GM12874 (cell line): ENCODE results near the gene ECEL1.

Experiments
- TF ChIP-seq, protein P1 (sequence below): IDR thresholded peaks from 2 replicates; pipeline ENCODE4 v1.5.1; 2011; ENCODE audit warnings: low read depth, mild to moderate bottlenecking, control low read depth, low read length, moderate library complexity; ENCODE audit not compliant: insufficient read depth

Gene ECEL1

DNA sequence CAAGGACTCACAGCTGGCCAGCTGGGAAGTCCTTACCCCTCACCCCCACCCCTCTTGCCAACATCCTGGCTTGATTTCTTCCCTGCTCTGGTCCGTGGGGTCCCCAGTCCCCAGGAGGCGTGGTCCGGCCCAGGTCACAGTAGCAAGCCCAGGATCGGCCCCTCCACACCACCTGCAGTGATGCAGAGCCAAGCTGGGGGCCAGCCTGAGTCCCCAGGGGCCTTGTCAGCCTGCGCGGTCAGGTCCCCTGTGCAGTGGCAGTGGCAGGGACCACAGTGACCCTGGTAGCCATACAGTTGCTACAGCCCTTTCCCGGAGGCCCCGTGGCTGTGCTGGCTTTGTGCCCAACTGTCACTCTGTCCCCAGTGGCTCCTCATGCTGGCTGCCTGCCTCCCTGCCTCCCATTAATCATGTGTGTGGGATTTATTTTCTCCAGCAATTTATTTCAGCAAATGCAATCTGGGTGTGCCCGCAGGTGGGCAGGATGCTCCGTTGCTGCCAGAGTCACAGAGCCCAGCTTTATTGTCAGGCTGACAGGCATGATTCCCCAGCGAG, 23.8 kb upstream of the ECEL1 start:
- TF ChIP-seq, protein P1, sequence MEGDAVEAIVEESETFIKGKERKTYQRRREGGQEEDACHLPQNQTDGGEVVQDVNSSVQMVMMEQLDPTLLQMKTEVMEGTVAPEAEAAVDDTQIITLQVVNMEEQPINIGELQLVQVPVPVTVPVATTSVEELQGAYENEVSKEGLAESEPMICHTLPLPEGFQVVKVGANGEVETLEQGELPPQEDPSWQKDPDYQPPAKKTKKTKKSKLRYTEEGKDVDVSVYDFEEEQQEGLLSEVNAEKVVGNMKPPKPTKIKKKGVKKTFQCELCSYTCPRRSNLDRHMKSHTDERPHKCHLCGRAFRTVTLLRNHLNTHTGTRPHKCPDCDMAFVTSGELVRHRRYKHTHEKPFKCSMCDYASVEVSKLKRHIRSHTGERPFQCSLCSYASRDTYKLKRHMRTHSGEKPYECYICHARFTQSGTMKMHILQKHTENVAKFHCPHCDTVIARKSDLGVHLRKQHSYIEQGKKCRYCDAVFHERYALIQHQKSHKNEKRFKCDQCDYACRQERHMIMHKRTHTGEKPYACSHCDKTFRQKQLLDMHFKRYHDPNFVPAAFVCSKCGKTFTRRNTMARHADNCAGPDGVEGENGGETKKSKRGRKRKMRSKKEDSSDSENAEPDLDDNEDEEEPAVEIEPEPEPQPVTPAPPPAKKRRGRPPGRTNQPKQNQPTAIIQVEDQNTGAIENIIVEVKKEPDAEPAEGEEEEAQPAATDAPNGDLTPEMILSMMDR, result no peak

DNA sequence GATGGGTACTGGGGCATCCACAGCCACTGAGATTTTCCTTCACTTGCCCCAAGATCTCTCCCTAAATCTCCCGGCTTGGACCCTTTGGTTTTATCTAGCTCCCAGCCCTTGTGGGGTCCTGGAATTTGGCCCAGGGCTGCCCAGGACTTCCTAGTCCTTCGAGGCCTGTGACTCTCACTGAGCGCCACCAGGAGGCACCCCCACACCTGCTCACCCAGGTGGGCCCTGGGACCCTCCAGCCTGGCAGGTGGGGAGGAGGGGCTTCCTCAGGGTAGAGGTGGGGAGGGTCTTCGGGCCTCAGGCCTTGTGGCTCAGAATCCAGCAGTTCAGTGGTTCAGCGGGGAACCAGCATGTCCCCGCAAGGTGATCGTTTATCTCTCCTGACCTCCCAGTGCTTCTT, 20.6 kb upstream of the ECEL1 start:
- TF ChIP-seq, protein P1, result no peak

DNA sequence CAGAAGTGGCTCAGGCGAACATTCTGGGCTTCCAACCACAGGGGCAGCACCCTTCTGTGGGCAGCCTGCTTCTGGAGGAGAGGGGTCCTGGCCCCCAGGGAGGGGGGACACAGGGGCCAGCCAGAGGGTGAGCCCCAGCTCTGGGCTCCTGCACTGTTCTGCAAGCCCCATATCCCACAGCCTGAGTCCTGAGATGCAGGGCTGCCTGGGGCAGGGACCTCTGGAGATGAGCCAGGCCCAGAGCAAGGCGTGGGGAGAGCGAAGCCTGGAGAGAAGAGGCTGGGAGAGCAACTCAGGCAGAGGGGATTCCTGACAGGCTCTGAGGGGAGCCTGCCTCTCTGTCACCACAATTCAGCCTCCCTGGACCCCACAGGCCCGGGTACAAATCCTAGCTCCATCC, 19.1 kb upstream of the ECEL1 start:
- TF ChIP-seq, protein P1, result no peak

DNA sequence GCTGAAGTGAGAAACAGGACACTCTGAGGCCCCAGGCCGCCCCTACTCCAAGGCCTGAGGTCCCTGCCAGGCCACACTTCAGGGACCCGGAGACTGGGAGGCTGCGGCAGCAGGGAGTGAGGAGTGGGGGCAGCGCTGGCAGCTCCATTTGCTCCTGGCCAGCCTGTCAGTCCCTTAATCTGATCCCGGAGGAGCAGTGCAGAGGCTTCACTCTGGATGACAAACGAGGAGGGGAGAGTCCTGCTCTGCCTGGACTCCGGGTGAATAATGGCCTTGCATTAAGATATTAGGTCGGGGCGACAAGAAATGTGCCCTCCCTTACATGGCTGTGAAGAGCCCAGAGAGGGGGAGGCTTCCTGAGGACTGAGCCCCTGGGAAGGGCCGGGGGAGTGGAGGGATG, 18.2 kb upstream of the ECEL1 start:
- TF ChIP-seq, protein P1, result no peak

DNA sequence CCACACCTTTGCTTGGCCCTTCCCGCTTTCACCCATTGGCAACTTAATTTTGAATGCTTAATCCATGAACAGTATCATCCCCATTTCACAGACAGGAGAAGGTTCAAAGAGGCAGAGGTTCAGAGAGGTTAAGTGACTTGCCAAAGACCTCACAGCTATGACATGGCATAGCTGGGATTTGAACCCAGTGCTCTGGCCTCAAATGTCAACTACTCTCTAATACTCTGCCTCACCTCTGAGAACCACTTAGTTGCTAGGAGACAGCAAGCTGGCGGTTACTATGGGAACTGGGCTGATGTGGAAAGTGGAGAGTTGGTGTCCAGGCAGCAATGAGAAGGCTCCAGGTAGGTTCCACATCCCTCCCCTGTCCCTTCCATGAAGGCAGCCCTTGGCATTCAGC, 16.8 kb upstream of the ECEL1 start:
- TF ChIP-seq, protein P1, result no peak

DNA sequence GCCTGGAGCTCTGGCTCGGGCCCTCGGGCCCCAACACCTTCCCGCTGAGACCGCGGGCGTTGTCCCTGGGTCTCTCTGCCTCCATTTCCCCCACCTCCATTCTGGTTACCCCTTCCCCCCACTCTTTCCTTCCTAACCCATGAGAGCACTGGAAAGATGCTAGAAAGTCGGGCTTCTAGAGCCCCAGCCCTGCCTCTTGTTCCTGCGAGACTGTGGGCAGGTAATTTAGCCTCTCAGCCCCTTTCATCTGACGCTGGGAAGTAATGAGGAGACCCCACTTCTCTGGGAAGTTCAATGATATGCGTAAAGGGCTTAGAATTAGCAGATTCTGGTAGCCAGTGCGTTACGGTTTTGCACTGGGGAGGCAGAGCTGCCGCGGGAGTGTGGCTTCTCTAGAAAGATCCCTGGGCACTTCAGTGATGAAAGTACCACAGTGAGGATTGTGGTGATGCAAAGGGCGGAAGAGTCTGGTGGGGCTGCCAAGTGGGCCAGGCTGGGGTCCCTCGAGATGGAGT, 16.2 kb upstream of the ECEL1 start:
- TF ChIP-seq, protein P1, result no peak

DNA sequence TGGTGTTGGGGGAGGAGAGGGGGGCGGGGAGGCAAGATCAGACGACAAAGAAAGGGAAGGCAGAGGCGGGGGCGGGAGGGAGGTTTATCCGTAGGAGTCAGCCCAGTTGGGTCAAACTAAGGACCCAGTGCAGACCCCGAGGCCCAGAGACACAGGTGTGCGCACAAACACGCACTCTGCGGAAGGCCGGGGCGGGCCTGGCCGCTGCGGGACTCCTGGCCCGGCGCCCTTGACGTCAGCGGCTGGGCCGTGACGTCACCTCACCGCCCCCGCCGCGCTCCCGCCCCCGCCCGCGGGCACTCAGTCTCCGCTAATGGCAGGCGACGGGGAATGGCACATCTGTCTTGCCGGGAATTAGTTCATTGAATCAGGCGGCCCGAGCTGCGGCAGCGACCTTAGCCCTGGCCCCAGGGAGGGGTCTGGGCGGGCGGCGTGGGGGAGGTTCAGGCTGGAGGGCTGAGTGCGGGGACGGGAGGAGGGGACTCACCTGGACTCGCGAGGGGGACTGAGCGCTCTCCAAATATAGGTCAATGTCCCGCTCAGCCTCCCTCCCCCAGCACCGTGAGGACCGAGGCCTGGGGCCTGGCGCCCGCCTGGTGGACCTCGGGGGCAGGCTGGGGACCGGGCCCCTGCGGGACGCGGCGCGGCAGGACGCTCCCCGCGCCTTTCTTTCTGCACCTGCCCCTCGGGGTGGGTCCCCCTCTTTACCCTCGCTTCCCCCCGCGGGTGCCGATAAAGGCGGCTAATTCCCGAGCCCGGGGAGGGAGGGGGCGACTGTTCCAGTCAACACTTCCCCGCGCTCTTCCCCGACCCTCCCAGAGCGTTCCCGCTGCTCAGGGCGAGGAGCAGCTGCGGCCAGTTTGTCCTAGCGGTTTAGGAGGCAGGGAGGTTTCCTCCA, 15.5 kb upstream of the ECEL1 start:
- TF ChIP-seq, protein P1, result no peak
